ENCODE results near the gene STARD5.

Gene STARD5

DNA sequence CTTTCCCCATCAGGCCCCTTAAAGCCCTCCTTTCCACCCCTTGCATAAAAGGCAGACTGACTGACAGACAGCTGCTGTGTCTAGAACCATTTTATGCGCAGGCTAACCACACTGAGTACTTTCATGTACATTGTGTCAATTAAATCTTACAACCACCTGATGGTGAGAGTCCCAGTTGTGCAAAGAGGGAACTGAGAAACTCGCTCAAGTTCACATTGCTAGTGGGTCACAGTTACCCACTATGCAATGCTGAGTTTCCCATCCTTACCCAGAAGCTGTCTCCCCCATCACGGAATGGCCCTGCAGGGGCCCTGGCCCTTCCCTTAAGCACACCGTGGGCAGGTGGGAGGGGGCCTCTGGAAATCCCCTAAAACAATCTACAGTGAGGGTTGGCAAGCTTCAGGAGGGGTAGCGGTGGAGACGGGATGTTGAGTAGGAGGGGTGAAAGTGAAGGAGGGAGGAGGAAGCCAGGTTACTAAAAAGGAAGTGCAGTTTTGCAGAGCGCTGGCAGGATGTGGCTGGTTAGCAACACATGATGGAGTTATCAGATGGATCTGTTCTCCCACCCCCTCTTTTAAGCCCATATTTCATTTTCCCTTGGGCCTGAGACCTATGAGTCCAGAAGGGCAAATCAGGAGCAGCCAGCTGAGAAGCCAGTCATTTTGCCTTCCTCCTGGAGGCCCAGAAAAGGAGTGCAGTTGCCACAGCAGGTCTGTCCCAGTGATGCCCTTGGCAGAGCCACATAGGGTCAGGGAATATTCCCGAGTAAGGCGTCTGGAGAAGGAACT is 30.0 kb downstream of the STARD5 start:
- peak; percentile 40 for DNase-seq (ENCODE audit: low read depth)

DNA sequence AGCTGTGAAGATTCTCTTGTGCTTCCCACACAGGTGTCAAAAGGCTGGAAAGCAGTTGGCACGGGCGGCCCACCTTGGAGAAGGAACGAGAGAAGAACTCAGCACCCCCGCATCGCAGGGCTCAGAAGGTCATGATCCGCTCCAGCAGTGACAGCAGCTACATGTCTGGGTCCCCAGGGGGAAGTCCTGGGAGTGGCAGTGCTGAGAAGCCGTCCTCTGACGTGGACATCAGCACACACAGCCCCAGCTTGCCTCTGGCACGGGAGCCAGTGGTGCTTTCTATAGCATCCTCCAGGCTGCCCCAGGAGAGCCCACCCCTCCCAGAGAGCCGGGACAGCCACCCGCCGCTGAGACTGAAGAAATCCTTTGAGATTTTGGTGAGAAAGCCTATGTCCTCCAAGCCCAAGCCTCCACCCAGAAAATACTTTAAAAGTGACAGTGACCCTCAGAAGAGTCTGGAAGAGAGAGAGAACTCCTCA is 31.4 kb downstream of the STARD5 start:
- DNase-seq (ENCODE audit: low read depth) = no peak

DNA sequence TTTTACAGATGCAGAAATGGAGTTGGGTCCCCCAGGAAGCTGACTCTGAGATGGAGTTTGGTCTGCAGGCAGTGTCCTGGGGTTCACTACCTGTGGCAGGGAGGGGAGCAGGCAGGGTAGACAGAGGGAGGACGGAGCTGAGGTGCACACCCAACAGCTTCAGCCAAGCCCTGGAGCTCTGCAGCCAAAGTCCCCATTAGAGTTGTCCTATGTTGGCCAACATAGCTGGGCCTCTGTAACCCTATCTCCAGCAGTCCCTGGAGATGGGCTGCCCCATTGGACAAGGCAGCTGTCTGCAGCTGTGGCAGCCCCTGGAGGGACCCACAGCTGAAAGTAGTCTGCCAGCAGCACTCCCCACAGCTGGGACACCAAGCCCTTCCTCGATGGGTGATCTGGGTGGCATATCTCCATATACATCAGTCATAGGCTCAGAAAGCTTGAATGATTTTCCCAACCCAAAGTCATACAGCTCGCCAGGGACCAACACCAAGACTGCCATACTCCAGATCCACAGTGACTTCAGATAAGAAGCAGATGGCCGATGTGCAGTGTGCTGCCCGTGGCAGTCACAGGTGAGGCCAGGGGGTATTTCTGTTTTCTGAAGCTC is 31.9 kb downstream of the STARD5 start:
- DNase-seq (ENCODE audit: low read depth) = no peak

DNA sequence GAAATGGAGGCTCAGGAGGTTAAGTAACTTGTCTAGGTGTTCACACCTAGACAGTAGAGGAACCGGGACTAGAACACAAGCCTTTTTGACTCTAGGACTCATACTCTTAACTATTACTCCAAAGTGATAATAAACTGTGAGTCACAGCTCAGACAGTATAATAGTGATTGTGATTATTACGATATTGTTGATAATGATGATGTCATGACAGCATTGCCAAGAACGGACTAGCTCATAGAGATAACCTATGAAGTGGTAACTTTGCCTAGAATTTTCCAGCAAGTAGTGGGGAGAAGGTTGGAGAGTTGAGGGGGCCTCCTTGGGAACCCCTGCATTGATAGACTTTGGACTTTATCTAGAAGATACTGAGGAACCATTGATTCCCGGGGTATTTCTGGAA is 34.0 kb downstream of the STARD5 start:
- no peak for DNase-seq (ENCODE audit: low read depth)

DNA sequence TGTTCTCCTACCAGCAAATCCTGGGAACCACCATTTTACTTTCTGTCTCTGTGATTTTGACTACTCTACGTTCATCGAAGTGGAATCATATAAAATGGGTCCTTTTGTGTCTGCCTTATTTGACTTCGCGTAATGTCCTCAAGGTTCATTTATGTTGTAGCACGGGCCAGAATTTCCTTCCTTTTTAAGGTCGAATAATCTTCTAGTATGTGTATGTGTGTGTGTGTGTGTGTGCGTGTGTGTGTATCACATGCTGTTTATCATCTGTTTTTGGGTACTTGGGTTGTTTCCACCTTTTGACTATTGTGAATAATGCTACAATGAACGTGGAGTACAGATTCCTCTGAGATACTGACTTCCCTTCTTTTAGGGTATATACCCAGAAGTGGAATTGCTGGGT is 35.3 kb downstream of the STARD5 start:
- DNase-seq (ENCODE audit: low read depth) = no peak

DNA sequence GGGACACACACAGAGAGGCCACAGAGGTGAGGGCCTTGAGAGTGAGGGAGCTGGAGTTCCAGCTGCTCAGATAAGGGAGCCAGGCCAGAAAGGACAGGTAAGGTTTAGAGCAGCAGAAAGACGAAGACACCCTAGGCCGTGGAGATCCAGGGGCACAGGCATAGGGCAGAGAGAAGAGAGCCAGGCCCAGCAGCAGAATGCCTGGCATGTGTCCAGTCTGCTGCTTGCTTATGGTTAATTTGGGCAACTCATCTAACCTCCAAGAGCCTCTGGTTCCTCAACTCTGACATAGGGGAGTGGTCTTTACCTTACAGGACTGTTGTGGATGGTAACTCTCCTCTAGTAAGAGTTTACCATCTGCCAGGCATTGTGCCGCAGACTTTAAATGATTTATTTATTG is 35.9 kb downstream of the STARD5 start:
- DNase-seq (ENCODE audit: low read depth) = no peak

DNA sequence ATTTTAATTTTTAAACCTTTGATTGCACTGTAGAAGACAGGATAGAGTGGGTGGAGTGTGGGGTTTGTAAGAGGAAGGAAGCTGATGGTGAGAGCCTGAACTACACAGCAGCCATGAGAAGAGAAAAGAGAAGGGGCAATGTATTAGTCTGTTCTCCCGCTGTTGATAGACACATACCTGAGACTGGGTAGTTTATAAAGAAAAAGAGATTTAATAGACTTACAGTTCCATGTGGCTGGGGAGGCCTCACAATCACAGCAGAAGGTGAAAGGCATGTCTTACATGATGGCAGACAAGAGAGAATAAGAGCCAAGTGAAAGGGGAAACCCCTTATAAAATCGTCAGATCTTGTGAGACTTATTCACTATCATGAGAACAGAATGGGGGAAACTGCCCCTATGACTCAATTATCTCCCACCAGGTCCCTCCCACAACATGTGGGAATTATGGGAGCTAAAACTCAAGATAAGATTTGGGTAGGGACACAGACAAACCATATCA is 37.3 kb downstream of the STARD5 start:
- DNase-seq (ENCODE audit: low read depth) = no peak

DNA sequence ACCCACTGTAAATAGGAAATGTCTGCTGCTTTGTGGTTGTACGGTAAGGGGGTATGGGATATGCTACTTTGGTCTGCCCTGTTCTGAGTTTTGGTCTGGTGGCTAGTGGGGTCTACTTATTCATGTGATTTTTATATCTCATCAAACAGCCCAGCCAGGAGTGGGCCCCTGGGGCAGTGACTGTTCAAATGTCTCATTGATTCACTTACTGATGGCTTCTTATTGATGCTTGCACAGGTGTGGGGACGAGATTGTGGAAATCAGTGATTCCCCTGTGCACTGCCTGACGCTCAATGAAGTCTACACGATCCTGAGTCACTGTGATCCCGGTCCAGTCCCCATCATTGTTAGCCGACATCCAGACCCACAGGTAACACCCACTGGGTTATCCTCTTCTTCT is 38.5 kb downstream of the STARD5 start:
- DNase-seq (ENCODE audit: low read depth) = no peak

DNA sequence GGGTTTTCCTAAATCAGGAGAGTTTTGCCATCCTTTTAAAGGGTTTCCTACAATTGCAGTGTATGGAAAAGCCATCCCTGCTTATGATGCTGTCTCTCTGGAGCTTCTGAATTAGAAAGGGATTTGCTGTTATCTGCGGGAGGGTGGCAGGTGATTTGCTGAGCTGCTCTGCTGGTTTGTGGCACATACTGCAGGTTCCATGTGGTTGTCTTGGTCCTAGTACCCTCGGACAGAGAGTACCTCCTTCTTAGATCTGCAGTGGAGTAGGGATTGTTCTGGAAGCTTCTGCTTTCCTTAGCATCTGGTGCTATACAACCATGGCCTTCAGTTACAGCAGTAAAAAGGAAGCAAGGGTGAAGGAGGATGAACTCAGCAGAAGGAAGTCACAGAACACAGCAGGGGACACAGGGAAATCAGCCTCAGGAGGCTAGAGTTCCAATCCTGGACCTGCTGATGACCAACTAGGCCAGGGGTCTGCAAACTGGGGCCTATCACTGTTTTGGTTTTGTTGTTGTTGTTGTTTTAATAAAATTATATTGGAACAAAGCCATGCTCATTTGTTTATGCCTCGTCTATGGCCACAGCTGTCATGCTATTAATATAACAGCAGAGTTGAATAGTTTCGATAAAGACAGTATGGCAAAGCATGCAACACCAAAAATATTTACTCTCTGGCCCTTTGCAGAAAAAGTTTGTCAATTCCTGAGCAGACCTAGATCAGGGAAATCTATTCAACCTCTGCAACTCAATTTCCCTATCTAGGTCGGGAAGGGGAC is 39.5 kb downstream of the STARD5 start:
- DNase-seq (ENCODE audit: low read depth) = no peak

DNA sequence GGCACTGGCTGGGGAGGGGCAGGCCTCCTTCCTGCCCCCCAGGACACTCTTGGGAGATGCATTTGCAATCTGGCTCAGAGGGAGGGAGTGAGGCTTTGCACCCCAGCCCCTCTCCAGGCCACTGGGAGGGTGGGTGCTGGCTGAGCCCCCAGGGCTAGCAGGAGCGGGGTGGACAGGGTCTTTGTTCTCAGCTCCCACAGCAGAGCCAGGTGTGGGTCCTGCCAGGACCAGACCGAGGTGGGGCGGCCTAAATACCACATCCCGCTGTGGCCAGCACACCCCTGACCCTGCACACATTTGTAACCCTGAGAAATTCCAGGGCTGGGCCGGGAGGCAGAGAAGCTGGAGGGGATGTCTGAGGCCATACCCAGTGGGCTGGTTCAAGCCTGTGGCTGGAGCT is 41.0 kb downstream of the STARD5 start:
- DNase-seq (ENCODE audit: low read depth) = no peak

DNA sequence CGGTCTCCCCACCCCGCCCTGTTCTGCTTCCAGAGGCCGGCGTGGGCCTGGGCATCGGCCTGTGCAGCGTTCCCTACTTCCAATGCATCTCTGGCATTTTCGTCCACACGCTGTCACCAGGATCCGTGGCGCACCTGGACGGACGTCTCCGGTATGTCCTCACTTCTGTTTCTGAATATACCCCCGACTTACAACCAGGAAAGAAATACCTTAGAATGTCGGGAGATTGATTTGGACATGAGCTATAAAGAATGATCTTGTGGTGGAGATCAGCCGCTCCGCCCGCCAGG is 41.4 kb downstream of the STARD5 start:
- no peak for DNase-seq (ENCODE audit: low read depth)

DNA sequence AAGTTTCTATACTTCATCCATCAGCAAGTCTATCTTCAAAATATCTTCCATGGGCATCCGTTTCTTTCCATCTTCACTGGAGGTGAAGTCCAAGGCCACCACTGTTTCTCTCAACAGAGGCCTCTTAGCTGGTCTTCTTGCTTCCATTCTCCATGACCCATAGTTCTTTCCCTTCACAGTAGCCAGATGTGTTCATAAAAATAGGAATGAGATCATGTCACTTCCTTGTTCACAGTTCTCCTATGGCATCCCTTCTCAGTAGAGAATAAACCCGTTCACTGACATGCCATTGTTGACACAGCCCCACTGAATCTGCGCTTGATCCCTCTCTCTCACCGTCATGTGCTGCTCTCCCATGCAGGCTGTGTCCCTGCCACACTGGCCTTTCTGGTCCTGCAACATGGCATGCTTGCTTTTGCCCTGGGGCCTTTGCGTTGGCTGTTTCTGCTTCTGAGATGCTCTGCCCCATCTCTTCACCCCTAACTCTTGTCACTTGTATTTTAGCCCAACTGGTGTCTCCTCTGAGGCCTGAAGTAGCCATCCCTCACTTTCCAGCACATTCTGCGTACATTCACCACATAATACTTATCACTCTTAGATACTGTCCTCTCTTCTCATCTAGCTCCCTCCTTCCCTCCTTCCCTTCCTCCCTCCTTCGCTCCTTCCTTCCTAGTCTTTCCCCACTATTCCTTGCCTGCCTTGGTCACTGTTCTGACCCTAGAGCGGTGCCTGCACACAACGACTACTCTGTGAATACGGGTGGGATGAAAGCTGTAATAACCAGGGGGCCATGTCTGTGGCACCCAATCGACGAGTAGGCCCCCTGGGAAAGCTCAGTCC is 42.0 kb downstream of the STARD5 start:
- DNase-seq (ENCODE audit: low read depth) = no peak

DNA sequence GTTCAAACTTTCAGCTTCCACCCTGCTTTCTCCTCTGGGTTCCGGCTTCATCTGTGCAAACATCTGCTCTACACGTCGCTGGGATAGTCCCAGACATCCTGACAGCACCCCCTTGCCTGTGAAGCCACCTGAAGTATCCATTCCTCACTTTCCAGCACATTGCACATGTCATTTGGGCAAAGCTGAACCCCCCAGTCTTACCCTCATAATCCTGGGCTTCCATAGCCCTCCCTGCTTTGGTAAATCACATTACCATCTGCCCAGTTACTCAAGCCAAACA is 42.5 kb downstream of the STARD5 start:
- DNase-seq (ENCODE audit: low read depth) = no peak

DNA sequence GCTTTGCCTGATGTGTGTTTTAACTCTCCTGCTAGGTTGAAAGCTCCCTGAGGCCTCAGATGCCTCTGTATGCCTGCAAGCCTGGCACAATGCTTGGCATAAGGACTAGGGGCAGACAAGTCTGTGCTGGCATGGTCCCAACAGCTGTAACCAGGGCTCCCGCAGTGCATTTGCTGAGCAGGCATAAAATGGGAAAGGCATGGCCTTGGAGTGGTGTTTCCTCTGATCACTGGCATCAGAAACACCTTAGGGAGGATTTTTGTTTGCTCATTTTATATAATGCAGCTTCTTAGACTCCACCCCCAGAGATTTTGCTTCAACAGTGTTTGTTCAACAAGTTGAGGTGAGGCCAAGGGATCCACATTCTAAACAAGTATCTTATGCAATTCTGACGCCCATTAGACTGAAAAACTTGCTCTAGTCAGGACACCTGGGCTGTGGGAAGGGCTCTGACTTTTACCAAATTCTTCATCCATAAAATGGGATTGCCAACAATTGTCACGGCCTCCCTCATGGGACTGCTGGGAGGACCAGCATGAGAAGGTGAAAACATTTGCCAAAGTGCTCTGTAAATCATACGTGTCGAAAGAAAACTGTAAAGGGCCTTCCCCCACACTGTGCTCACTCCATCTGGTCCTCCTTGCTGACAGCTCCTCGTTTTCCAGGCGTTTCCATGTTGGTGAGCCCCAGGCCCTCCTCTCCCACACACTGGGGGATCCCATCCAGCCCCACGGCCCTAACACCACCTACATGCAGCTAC is 43.1 kb downstream of the STARD5 start:
- DNase-seq (ENCODE audit: low read depth) = no peak

DNA sequence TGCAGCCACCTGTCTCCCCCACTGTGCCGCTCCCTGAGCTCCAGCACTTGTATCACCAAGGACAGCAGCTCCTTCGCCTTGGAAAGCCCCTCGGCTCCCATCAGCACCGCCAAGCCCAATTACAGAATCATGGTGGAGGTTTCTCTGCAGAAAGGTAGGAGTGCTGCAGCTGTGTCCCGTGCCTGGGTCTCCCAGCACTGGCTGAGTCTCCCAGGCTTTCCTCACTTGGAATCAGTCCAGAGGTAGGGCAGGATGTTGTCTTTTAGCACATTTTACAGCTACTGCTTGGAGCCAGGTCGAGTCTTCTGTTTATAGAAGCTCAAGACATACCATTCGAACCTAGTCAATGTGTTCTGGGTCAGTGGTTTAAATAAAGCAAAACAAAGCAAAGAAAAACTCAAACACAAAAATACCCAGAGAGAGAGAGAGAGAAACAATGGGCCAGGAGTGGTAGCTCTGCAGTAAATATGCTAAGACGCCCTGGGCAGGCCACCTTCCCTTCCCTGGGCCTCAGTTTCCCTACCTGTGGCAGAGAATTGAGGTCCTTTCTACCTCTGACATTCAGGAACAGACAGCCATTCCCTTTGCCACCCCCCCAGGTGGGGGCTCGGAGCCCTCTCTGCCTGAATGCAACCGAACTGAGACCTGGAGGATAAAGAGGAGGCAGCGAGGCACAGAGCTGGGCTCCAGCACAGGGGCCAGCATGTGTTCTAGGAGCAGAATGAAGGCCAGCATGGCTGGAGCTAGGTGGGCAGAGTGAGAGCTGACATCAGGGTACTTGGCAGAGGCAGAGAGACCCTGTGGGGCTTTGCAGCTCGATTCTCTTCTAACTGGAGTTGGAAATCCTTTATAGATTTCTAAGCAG is 44.1 kb downstream of the STARD5 start:
- no peak for DNase-seq (ENCODE audit: low read depth)

DNA sequence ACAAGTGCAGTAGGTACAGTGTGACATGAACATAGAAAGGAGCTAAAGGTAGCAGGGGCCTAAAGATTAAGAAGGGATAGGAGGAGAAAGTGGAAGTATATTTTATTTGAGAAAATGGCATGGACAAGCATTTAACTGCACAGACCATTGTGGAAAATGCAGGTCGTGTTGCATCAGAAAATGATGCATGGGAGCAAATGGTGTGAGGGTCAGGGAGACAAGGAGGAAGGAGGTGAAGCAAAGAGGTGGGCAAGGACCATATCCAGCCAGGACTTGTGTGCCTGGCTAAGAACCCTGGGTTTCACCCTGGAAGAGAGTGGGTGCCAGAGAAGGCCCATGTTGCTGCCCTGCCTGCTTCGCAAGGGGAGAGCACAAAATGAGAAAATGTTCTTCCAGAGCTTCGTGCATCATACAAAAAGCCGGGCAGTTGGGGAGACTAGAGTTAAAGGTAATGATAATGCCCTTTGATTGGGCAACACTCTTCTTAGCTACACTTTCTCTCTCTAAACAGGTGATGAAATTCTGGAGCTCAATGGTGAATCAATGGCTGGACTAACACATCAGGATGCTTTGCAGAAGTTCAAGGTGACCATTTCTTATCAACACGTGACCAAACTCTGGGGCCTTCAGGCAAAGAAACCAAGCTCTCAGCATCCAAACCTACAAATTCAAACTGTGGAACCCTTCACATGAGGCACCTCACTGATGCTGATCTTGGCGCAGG is 45.5 kb downstream of the STARD5 start:
- no peak for DNase-seq (ENCODE audit: low read depth)

DNA sequence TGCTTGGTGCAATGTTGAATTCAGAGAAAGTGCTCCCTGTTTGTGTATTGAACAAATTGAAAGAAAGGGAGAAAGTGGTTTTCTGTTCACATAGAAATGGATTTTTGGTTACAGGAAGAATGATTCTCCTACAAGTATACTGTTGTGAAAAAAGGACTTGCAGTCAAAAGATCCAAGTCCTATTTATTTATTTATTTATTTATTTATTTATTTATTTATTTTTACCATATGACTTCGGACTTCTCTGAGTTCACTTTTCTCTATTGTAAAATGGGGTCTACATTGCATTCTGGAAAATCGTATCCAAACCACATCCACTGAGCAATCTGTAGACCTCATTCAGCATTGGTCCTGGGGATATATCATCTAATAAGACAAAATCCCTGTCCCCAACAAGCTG is 46.1 kb downstream of the STARD5 start:
- no peak for DNase-seq (ENCODE audit: low read depth)

DNA sequence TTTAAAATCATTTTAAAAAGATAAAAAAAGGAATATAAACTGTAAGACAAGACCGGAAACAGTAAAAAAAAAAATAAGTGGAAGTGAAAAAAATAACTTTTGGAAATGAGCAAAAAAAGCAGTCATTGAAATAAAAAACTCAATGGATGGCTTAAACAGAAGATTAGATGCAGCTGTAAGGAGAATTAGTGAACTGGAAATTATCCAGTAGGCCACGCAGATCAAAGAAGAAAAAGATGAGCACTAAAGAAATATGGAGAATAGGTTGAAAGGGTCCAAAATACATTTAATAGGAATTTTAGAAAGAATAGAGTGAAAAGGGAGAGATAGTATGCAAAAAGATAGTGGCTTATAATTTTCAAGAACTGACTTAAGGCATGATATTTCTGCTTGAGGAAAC is 47.0 kb downstream of the STARD5 start:
- DNase-seq (ENCODE audit: low read depth) = no peak

DNA sequence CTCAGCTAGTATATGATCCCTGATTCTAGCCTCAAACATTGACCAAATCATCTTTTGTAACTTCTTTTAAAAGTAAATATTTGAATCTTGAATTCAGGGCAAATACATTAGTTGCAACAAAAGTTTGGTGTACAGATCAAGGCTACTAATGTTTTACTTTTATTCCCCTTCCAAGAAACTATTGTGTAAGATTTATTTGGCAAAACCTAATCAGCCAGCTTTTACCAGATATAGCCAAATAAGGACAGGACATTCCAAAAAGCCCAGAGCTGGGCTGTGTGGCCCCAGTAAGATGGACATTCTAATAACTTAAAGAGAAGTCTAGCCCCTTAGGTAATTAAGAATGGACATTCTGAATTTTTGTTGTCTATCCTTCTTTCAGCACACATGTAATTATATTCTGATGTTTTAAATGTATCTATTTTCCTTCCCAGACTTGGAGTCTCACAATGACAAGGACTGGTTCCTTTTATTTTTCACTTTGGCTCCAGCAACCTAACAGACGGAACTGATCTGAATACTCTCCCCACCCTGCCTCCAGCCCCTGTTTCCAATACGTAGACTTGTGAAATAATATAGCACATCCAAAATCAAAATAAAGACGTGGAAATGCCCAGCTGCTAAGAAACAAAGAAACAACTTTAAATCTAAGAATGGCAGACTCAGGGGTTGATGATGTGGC is 48.1 kb downstream of the STARD5 start:
- DNase-seq (ENCODE audit: low read depth) = no peak

Data from stimulated activated CD8-positive, alpha-beta memory T cell treated with anti-CD3 and anti-CD28 coated beads, Interleukin-15, amount 100 ng/mL, for 1 hour (primary cell).